NCI-H82 treated with DMSO at 0.1 percent for 48 hours (cell line): Measurements from ENCODE around the gene NME4.
A peak's percentile ranks its signal among the peaks of the same experiment; 100 is the strongest.
"Not testable (repeated sequence)": the region's sequence is repeated elsewhere in the genome, so short reads cannot be mapped to it uniquely, and the experiment has no call there.

Experiments used
- DNase-seq: peaks from one replicate; lab custom pipeline; 2025; ENCODE audit not compliant: unreplicated experiment; lab: John Stamatoyannopoulos, UW

Gene NME4

GRCh38 chr16:397135-397661 is at the start of gene NME4:
NME4 (plus strand) TSS chr16:397199; CDS start chr16:397223, 24 bp downstream.
- DNase-seq, result no peak

GRCh38 chr16:347203-347602 is 49.8 kb upstream of the NME4 start:
- DNase-seq, result no peak

GRCh38 chr16:348495-348894 is 48.5 kb upstream of the NME4 start:
- not testable (repeated sequence) for DNase-seq

GRCh38 chr16:349211-349610 is 47.8 kb upstream of the NME4 start:
- DNase-seq, result no peak

- DNase-seq, result no peak
Measured at GRCh38 chr16:350203-350602, 46.8 kb upstream of the NME4 start.

- no peak for DNase-seq
Measured at GRCh38 chr16:351804-352520, 45.0 kb upstream of the NME4 start.

GRCh38 chr16:352547-353403 is 44.2 kb upstream of the NME4 start, which contains the start of gene AXIN1:
AXIN1 (minus strand) TSS chr16:352723; CDS start chr16:347025, 5,698 bp downstream.
- DNase-seq, result peak; percentile 96

- no peak for DNase-seq
Measured at GRCh38 chr16:353404-354290, 43.4 kb upstream of the NME4 start.

GRCh38 chr16:354291-354881 is 42.6 kb upstream of the NME4 start:
- DNase-seq, result no peak

GRCh38 chr16:354971-355461 is 42.0 kb upstream of the NME4 start:
- DNase-seq, result no peak

GRCh38 chr16:356741-357140 is 40.3 kb upstream of the NME4 start:
- DNase-seq, result no peak

GRCh38 chr16:359067-359763 is 37.8 kb upstream of the NME4 start:
- DNase-seq, result no peak

- DNase-seq, result peak; percentile 97
Measured at GRCh38 chr16:359871-360697, 36.9 kb upstream of the NME4 start.

GRCh38 chr16:360698-361336 is 36.2 kb upstream of the NME4 start:
- DNase-seq, result peak; percentile 67

GRCh38 chr16:361341-361871 is 35.6 kb upstream of the NME4 start:
- DNase-seq, result no peak

GRCh38 chr16:361872-362701 is 34.9 kb upstream of the NME4 start:
- DNase-seq, result peak; percentile 47

GRCh38 chr16:362702-362999 is 34.3 kb upstream of the NME4 start:
- not testable (repeated sequence) for DNase-seq
